HG03354 (cell line): ENCODE results near the gene TAX1BP3.
"Not testable (repeated sequence)": the region's sequence is repeated elsewhere in the genome, so short reads cannot be mapped to it uniquely, and the experiment has no call there.

Experiments used
- ATAC-seq: cut with Tn5 transposase; IDR thresholded peaks from one replicate; pipeline ENCODE4 v1.9.1; 2021; ENCODE audit warnings: mild to moderate bottlenecking; ENCODE audit not compliant: unreplicated experiment, poor library complexity, severe bottlenecking

TAX1BP3 gene, protein sequence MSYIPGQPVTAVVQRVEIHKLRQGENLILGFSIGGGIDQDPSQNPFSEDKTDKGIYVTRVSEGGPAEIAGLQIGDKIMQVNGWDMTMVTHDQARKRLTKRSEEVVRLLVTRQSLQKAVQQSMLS

DNA sequence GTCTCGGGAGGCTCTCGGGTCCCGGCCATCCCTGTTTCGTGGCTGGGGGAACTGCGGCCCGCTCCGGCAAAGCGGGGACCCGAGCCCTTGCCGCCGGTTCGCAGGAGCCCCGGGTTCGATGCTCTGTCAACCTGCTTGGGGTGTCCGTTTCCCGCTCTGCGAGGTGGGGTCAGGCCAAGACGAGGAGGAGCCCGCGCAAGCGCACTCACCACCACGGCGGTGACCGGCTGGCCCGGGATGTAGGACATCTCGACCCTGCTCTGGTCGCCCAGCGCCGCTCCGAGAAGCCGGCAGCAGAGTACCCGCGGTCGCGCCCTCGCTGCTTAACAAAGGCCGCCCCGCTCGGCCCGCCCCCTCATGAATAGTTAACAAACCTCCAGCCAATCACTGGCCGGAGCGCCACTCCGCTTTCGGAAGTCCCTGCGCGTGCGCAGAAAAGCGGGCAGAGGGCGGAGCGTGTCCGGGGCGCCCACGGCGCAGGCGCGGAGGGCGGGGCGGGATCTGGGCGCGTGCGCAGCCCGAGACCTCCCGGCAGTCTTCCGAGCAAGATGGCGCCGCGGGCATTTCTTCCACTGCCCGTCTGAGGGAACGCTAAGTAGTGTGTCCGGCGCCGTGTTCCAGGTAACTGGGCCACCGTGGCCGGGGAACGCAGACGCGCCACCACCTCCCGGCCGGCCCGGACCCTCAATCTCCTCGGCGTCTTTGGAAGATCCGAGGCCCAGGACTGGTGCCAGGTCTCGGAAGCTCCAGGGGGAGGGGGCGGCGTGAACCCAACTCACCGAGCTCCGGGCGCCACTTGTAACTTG lies at the start of gene TAX1BP3, which contains the start of gene EMC6:
Gene TAX1BP3 (minus strand): TSS at position 300 of the 806 bp plus-strand sequence. CDS start 52 bp downstream, at position 248.
Gene EMC6 (plus strand): TSS at position 534 of the 806 bp plus-strand sequence. CDS start 335 bp downstream, outside the sequence.
- peak; percentile 90 for ATAC-seq

DNA sequence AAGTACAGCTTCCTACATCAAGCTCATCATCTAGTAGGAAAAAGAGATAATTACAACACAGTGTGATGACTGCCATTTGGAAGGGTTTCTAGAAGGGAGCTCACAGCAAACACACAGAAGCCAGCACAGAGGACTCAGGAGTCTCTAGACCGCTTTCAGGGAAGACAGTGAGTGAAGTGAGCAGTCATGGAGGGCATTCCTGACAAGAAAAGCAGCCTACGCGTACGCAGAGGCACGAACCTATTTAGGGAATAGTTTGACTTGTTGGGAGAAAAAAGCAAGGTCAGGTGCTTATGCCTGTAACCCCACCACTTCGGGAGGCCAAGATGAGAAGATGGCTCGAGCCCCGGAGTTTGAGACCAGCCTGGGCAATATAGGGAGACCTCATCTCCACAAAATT lies 46.9 kb upstream of the TAX1BP3 start:
- ATAC-seq: no peak

DNA sequence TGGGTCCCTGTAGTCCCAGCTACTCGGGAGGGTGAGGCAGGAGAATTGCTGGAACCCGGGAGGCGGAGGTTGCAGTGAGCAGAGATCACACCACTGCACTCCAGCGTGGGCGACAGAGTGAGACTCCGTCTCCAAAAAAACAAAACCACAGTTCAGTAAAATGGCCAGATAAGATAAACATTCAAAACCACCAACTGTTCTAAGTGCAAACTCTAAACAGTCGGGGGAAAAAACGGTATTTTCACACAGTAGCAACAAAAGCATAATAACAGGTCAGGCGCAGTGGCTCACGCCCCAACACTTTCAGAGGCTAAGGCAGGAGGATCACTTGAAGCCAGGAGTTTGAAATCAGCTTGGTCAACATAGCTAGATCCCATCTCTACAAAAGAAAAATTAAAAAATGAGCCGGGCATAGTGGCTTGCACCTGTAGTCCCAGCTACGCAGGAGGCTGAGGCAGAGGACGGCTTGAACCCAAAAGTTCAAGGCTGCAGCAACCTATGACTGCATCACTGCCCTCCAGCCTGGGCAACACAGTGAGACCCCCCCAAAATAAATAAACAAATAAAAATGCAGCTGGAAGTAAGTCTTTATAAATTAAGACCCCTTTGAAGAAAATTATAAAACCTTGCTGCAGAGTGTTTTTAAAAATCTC lies 44.6 kb upstream of the TAX1BP3 start:
- ATAC-seq: no peak

DNA sequence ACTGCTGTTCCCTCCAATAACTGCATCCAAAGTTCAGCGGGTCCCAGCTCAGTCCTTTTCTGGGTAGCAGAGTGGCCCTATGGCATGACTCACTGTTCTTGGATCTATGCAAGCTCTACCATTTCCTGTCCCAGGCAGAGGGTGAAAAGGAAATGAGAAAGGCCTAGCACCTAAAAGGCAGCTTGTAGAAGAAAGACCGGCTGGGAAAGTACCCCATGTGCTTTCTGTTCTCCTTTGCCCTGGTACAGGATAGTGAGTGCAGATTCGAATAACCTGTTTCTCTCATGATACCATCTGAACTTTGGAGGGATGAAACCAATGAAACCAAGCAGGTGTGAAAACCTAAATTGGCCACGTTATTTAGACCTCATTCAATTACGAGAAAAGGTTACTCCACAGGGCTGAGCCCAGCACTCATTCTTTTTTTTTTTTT lies 42.6 kb upstream of the TAX1BP3 start:
- ATAC-seq: peak; percentile 95

DNA sequence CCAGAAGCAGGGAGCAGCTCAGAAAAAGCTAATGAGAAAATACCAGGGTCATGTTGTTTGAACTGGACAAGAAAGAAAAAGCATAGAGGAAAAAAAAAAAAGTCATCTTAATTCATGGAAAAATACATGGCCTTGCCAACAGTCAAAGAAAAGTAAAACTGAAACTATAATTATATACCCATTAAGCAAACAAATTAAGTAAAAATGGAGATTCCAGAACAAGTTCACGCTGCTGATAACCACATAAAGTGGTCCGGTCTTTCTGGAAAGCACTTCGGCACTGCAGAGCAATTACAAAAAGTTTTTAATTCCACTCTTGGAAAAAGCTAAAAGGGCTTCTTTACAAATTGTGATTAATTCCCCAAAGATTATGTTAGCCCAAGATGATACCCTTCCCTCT lies 40.0 kb upstream of the TAX1BP3 start:
- ATAC-seq: no peak

DNA sequence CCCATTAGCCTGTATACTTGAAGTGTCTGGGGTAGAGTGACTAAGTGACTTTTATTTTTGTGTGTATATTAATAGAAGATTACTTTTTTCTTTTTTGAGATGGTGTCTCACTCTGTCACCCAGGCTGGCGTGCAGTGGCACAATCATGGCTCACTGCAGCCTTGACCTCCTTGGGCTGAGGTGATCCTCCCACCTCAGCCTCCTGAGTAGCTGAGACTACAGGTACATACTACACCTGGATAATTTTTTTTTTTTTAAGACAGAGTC lies 37.3 kb upstream of the TAX1BP3 start:
- not testable (repeated sequence) for ATAC-seq

DNA sequence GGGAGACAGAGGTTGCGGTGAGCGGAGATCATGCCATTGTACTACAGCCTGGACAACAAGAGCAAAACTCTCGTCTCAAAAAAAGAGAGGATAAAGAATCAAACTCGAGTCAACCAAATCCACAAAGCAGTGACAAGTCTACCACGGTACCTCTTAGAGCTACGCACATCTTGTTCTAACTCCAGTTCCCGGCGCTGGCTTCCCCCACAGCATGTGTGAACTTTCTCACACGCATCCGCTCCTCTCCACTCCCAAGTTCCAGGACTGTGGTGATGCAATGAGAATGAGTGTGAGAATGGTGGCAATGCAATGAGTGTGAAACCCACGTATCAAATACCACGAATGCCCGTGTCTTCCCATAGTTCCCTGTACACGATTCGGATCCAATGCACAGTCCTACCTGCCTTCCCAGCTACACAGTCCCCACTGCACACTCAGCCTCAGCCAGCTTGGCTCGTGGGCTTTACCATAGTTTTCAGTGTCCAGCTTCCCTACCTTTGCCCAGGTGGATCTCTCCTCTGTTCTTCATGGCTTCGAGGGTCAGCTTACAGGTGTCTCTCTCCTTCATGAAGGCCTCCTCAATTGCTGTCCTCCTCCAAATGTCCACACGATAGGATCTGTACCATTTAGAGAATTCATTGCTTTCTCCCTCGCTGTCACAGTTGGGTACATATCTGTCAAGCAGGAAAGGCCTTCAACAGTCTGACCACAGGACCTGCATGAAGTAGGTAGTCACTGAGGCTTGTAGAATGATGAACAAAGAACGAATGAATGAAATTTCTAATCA lies 36.7 kb upstream of the TAX1BP3 start:
- no peak for ATAC-seq

DNA sequence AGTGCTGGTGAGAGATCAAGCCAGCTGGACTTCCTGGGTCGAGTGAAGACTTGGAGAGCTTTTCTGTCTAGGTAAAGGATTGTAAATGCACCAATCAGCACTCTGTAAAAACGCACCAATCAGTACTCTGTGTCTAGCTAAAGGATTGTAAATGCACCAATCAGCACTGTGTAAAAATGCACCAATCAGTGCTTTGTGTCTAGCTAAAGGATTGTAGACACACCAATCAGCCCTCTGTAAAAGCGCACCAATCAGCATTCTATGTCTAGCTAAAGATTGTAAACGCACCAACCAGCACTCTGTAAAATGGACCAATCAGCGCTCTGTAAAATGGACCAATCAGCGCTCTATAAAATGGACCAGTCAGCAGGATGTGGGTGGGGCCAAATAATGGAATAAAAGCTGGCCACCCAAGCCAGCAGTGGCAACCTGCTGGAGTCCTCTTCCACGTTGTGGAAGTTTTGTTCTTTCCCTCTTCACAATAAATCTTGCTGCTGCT lies 33.7 kb upstream of the TAX1BP3 start:
- not testable (repeated sequence) for ATAC-seq

DNA sequence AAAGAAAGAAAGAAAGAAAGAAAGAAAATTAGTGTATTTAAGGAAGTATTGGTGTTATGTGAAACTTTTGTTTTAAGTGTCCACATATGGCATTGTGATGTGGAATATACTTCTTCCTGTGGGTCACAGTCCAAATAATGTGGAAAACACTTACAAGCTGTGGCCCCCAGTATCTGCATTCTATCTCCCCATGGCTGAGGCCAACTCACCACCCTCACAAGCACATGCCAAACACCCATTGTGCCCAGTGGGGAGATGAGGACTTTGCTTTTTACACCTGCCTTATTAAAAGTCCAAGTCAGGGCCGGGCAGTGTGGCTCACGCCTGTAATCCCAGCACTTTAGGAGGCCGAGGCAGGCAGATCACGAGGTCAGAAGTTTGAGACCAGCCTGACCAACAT lies 31.6 kb upstream of the TAX1BP3 start:
- ATAC-seq: no peak

DNA sequence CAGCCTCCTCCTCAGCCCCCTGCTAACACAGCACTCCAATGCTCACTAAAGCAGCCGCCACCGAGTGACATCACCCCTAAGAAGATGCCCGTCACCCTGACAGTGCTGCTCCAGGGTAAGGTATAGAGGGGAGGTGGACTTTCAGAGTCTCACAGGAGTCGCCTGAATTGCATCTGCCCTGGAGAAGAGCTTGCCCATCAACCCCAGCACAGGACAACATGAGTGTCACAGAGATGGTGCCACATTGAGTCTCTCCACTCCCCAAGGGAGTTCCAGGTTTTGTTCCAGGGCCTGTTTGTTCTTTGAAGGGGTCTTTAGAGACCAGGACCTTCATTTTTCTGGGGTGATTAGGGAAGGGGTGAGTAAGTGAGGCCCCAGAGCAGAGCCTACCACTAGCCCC lies 29.8 kb upstream of the TAX1BP3 start:
- no peak for ATAC-seq

DNA sequence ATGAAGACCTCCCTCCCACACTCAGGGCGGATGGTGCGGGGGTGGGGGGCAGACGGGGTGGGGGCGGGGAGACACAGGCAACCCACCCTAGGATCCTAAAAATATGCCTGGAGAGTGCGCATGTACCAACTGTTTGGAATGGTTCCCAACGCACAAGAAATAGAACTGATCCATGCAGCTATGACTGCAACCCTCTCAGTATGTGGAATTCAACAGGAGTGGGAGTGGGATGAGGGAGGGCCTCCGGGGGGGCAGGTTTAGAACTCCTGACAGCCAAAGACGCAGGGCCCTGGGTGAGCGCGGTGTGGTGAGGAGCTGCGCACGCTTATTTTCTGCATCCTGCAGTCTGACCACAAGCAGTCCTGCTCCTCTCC lies 28.7 kb upstream of the TAX1BP3 start:
- no peak for ATAC-seq

DNA sequence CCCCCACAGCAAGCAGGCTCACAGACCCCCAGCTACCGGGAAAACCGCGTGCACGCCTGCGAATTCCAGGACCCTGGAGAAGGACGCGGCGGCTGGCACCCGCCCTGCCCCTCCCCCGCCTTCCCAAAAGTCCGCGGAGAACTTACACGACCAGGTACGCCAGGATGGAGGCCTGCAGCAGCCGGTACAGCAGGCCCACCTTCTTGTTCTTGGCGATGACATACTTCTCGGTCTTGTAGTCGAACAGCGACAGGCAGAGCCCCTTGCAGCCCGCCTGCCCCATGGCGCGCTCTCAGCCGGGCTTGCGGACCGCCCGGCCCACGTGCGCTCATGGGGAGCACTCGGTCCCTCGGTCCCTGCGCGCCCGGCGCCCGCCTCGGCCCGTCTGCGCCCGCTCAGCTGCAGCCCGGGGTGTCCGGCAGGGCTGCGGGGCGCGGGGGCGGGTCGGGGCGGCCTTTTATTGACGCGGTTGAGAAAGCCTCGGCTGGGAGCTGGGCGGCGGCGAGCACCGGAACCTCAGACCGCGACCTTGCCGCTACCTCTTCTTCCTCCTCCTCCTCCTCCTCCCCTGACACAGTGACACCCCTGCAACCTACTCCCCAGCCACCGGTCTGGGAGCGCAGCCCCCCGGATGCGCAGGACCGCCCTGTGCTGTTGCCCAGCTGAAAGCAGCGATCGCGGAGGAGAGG lies 27.5 kb upstream of the TAX1BP3 start, which contains the start of gene P2RX5:
Gene P2RX5 (minus strand): TSS at position 433 of the 689 bp plus-strand sequence. CDS start 150 bp downstream, at position 283.
- ATAC-seq: peak; percentile 37

DNA sequence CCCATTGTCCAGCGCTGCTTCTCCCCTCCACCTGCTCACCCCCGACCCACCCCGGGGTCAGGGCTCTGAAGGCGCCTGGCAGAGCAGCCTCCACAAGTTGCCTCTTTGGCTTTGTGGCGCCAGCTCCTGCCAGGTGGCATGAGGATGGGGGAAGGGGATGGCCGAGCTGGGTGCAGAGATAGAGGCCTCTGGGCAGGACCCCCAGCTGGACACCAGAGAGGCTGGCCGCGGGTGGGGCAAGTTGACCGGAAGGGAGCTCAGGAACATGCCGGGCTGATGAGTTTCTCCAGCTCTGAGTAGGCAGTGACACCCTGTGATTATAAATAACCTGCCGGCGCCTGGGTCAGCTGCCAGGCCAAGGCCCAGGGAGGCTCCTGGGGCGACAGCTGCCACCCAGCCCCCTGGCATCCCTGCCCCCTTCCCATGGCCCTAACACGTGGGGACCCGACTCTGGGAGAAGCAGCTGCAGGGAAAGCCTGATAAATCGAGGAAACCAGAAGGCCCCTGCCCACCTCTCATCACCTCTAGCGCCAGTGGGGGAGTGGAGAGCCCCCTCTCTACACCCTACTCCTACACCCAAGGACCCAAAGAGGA lies 26.8 kb upstream of the TAX1BP3 start:
- no peak for ATAC-seq

DNA sequence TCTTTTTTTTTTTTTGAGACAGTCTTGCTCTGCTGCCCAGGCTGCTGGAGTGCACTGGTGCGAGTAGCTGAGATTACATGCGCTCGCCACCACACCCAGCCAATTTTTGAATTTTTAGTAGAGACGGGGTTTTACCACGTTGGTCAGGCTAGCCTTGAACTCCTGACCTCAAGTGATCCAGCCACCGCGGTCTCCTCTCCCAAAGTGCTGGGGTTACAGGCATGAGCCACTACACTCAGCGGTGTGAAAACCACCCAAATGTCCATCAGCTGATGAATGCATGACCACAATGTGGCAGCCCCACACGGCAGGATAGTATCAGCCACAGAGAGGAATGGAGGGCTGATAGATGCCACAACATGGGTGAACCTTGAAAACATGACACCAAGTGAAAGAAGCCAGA lies 25.5 kb upstream of the TAX1BP3 start:
- ATAC-seq: peak; percentile 53

DNA sequence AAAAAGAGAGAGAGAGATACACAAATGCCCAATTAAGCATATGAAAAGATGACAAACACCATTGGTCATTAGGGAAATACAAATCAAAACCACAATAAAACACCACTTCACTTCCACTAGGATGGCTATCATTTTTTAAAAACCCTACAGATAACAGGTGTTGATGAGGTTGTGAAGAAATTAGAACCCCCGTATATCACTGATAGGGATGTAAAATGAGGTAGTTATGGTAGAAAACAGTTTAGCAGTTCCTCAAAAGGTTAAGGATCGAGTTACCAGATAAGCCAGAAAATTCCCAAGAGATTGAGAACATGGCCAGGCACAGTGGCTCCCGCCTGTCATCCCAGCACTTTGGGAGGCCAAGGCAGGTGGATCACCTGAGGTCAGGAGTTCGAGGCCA lies 24.8 kb upstream of the TAX1BP3 start:
- ATAC-seq: no peak

DNA sequence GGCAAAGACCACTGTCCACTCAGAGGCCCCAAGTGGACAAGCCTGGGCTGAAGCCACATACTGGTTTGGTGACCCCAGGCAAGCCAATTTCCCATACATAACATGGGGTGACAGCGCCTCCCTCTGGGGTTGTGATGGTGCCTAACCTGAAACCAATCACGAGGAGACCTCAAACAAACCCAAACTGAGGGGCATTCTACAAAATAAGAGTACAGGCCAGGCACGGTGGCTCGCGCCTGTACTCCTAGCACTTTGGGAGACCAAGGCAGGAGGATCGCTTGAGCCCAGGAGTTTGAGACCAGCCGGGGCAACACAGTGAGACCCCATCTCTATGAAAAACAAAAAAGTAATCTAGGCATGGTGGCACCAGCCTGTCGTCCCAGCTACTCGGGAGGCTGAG lies 24.0 kb upstream of the TAX1BP3 start:
- ATAC-seq: no peak

DNA sequence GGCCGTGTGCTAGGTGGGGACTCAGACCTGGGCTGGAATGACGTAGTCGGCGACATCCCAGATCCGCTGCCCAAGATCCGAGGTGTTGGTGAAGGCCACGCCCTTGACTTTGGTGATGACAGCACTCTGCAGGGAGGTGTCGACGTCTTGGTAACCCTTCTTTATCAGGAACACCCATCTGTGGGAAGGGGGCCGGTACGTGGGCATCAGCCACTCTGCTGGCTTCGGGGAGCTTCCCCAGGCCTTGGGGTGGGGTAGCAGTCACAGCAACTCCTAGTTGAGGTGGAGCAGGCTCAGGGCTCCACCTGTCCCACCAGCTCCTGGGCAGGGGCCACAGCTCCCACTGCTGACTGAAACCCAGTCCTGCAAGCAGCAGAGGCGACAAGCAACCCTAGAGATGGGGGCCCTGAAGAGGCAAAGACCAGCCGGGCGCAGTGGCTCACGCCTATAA lies 23.3 kb upstream of the TAX1BP3 start:
- no peak for ATAC-seq

DNA sequence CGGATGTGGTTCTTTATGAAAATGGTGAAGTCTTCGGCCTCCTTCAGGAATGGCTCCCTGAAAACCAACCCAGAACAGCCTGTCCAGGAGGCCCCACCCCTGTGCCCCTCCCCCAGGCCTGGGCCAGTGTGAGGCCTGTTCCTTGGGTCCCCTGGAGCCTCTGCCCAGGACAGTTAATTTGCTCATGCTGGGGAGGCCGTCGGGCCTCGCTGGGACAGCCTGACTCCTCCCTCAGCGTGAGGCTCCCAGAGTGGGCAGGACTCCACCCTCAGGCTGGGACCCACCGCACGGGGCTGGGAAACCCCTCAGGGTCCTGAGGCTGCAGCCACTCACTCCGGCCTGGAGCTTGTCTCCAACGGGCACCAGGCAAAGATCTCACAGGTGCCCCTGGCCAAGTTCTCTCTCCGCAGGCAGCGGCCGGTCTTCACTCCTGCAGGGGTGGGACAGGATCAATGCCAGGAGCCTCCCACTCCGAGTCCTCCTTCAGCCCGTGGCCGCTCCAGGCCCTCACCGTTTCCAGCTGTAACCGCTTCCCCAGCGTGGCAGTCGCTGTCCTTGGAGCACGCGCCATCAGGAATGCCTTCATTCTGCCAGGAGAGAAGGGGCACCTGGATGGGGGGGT lies 21.8 kb upstream of the TAX1BP3 start:
- ATAC-seq: no peak
